Tibial nerve (tissue), 4 donors: Measurements from ENCODE around the gene ADGRG2. TPM values are rescaled to one million over a fixed set of nuclear protein-coding genes. Genes with fewer than 3 reads are reported as not detected.

Source experiments
- DNase-seq, 2 donors: peaks; one replicate each; pipeline ENCODE4 v3.0.0-alpha.2; 2019; ENCODE audit warnings: low spot score in 2 of 2
- H3K27ac ChIP-seq, 4 donors: fragments of 200-600 bp; sonication (generic) in 3 of 4; one replicate each; pipeline ENCODE4 v1.5.1; 2017 to 2019; ENCODE audit warnings: mild to moderate bottlenecking in 1 of 4
- H3K27me3 ChIP-seq, 2 donors: fragments of 200-600 bp; sonication (generic) in 1 of 2; one replicate each; pipeline versions ENCODE4 v1.5.1 to v1.6.0; 2017 to 2019
- H3K36me3 ChIP-seq, 3 donors: fragments of 200-600 bp; sonication (generic); one replicate each; pipeline ENCODE4 v1.5.1; 2018 to 2019
- H3K4me1 ChIP-seq, 4 donors: fragments of 200-600 bp; sonication (generic) in 3 of 4; one replicate each; pipeline ENCODE4 v1.5.1; 2017 to 2019
- H3K4me3 ChIP-seq, 4 donors: fragments of 200-600 bp; sonication (generic) in 3 of 4; one replicate each; pipeline ENCODE4 v1.5.1; 2017 to 2019; ENCODE audit warnings: mild to moderate bottlenecking in 1 of 4, moderate library complexity in 1 of 4
- H3K9me3 ChIP-seq, 4 donors: fragments of 200-600 bp; sonication (generic) in 3 of 4; one replicate each; pipeline ENCODE4 v1.5.1; 2017 to 2019
- EP300 ChIP-seq, 2 donors: sonication (generic); formaldehyde crosslinking; IDR thresholded peaks; one replicate each; pipeline ENCODE4 v1.6.1; 2017; ENCODE audit warnings: antibody characterized with exemption in 2 of 2, mild to moderate bottlenecking in 1 of 2
- POLR2A ChIP-seq, 2 donors: fragments of 450-650 bp; IDR thresholded peaks; one replicate each; pipeline ENCODE4 v1.6.1; 2017; ENCODE audit warnings: antibody characterized with exemption in 2 of 2, mild to moderate bottlenecking in 2 of 2, moderate library complexity in 2 of 2
- WGBS, 2 donors: methylation state at CpG; one replicate each; pipeline ENCODE4 v1.1.5; 2018; 5-methylcytosine and 5-hydroxymethylcytosine counted together
- total RNA-seq, 4 donors: library from RNA; depleted of rRNA; stranded (reverse); fragments of >200 nt; gene quantifications; one replicate each; pipeline ENCODE4 v1.1.0, GENCODE V29; 2016
- TF ChIP-seq, protein P1 (sequence below), 5 experiments: fragments of 200-600 bp in 3 of 5; fragments of 450-650 bp in 2 of 5; sonication (generic) in 3 of 5; IDR thresholded peaks; one replicate each; pipeline ENCODE4 v1.5.1; 2016 to 2019; ENCODE audit warnings: antibody characterized with exemption in 5 of 5, mild to moderate bottlenecking in 3 of 5, moderate library complexity in 2 of 5

ADGRG2 gene
- total RNA-seq, 4 donors from 2014 or later = 4.2 to 23.0 (median 9.9) TPM

DNA sequence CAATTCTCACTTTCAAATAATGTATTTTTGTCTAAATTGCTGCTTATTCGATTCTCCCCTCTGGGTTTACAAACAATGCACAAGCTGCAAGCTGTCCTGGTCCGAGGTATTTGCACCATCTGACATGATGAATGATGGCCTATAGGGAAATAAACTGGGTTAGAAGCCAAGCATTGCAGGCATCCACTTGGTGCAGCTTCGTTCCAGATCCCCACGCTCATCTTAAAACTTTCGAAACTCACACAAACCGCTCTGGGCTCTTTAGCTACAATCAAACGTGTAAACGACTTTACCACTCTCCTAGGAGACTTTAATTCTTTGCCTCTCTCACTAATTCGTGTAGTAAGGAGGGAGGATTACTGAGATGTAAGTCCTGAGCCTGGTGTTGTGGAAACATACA lies 157.4 kb downstream of the ADGRG2 start:
- Histone ChIP-seq H3K4me3 (no peak overlapping the region), H3K36me3 (no peaks in the 10 kb centered on the region), H3K4me1 (no peaks in the 10 kb centered on the region), H3K9me3 (no peaks in the 10 kb centered on the region), H3K27ac (no peak overlapping the region), H3K27me3 (no peaks in the 10 kb centered on the region)
- no peak for DNase-seq
- TF ChIP-seq EP300 (IDR thresholded peaks at IDR 0.05) = no peak
- TF ChIP-seq, protein P1, sequence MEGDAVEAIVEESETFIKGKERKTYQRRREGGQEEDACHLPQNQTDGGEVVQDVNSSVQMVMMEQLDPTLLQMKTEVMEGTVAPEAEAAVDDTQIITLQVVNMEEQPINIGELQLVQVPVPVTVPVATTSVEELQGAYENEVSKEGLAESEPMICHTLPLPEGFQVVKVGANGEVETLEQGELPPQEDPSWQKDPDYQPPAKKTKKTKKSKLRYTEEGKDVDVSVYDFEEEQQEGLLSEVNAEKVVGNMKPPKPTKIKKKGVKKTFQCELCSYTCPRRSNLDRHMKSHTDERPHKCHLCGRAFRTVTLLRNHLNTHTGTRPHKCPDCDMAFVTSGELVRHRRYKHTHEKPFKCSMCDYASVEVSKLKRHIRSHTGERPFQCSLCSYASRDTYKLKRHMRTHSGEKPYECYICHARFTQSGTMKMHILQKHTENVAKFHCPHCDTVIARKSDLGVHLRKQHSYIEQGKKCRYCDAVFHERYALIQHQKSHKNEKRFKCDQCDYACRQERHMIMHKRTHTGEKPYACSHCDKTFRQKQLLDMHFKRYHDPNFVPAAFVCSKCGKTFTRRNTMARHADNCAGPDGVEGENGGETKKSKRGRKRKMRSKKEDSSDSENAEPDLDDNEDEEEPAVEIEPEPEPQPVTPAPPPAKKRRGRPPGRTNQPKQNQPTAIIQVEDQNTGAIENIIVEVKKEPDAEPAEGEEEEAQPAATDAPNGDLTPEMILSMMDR (IDR thresholded peaks at IDR 0.05) = no peak
- TF ChIP-seq POLR2A (IDR thresholded peaks at IDR 0.05) = no peak
- 41 to 58% methylated on average over 9 of the region's 9 CpGs for WGBS, 2 donors

GRCh38 chrX:18964026-18964425 lies 158.2 kb downstream of the ADGRG2 start:
- no peak for DNase-seq

DNA sequence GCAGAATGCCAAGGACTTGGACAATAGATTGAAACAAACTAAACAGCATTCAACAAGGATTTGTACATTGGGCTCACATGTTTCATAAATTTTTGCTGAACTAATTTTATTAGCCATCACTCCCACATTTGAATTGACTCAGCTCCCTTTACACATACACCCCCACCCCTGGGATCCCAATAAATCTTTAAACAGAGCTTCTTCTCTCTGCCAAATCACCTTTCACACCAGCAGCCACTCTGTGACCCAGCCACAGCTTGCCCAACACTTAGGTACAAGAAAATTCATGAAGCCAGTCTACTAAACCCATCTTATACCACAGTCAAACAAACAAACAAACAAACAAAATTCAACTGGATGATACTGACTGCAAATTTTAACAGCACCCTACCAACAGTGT lies 159.9 kb downstream of the ADGRG2 start:
- TF ChIP-seq POLR2A (IDR thresholded peaks at IDR 0.05) (no peak), EP300 (IDR thresholded peaks at IDR 0.05) (no peak)
- TF ChIP-seq, protein P1 (IDR thresholded peaks at IDR 0.05) = no peak
- no peaks in the 10 kb centered on the region for H3K36me3 ChIP-seq
- DNase-seq = no peak
- H3K4me3 ChIP-seq = no peak overlapping the region
- H3K27me3 ChIP-seq = no peaks in the 10 kb centered on the region
- H3K9me3 ChIP-seq = no peaks in the 10 kb centered on the region
- H3K27ac ChIP-seq = no peak overlapping the region
- no peaks in the 10 kb centered on the region for H3K4me1 ChIP-seq

More at GRCh38 chrX:18964026-18964425, 158.2 kb downstream of the ADGRG2 start:
- Histone ChIP-seq H3K9me3 (no peaks in the 10 kb centered on the region), H3K4me3 (no peak overlapping the region), H3K27ac (no peak overlapping the region), H3K27me3 (no peaks in the 10 kb centered on the region), H3K36me3 (no peaks in the 10 kb centered on the region), H3K4me1 (no peaks in the 10 kb centered on the region)
- TF ChIP-seq POLR2A (IDR thresholded peaks at IDR 0.05) (no peak), EP300 (IDR thresholded peaks at IDR 0.05) (no peak)
- TF ChIP-seq, protein P1 (IDR thresholded peaks at IDR 0.05) = no peak
- 57 to 65% methylated on average over 4 of the region's 4 CpGs for WGBS, 2 donors

- H3K27ac ChIP-seq = no peak overlapping the region
- no peaks in the 10 kb centered on the region for H3K36me3 ChIP-seq
- TF ChIP-seq EP300 (IDR thresholded peaks at IDR 0.05) = no peak
- no peak for TF ChIP-seq POLR2A (IDR thresholded peaks at IDR 0.05)
- TF ChIP-seq, protein P1 (IDR thresholded peaks at IDR 0.05) = no peak
- no peaks in the 10 kb centered on the region for H3K4me1 ChIP-seq
- no peak overlapping the region for H3K4me3 ChIP-seq
- no peaks in the 10 kb centered on the region for H3K27me3 ChIP-seq
- no peak for DNase-seq
- WGBS, 2 donors = 62 to 64% methylated on average over 2 of the region's 2 CpGs
- H3K9me3 ChIP-seq = no peaks in the 10 kb centered on the region
Observed at GRCh38 chrX:18961686-18962085, 160.6 kb downstream of the ADGRG2 start.

DNA sequence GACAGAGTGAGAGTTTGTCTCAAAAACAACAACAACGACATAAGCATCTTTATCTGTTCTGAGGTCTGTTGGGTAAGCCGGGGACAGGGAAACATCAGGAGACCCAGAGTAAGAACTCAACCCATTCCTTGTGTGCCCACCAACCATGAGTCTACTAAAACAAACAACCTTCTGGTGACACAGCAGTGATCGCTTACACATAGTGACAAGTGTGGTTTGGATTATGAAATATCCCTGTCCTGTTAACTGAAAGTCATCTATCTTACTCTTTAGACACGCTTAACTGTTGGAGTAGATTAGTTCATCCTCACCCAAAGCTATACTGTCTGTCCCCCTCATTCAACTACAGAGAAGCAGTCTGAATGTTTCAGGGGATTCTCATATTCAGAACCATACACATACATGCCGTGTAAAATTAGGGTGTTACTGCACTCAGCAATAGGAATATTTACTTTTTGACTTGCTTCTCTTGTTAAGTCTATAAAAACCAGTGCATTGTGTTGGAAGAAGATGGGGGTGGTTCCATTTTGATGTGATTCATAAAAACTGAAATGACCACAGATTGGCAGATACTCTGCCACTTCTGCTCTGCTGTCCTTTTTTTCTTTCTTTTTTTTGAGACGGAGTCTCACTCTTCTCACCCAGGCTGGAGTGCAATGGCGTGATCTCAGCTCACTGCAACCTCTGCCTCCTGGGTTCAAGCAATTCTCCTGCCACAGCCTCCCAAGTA lies 165.8 kb downstream of the ADGRG2 start:
- TF ChIP-seq EP300 (IDR thresholded peaks at IDR 0.05) = no peak
- no peak for TF ChIP-seq POLR2A (IDR thresholded peaks at IDR 0.05)
- TF ChIP-seq, protein P1 (IDR thresholded peaks at IDR 0.05) = no peak

More for the DNA sequence above, 165.8 kb downstream of the ADGRG2 start:
- Histone ChIP-seq H3K27ac (no peak overlapping the region), H3K4me3 (no peak overlapping the region), H3K36me3 (peaks cover 0 to 1% (median 0%) of the 10 kb centered on the region in 3 donors), H3K9me3 (no peaks in the 10 kb centered on the region), H3K4me1 (no peaks in the 10 kb centered on the region), H3K27me3 (no peaks in the 10 kb centered on the region)
- 83 to 84% methylated on average over 7 of the region's 7 CpGs for WGBS, 2 donors
- no peak for DNase-seq
